CD4-positive, alpha-beta T cell treated with Interleukin-17A for 4 hours (primary cell): ENCODE data around the gene ZNF18.
"Not testable (repeated sequence)": the region's sequence is repeated elsewhere in the genome, so short reads cannot be mapped to it uniquely, and the experiment has no call there.

Experiments
- DNase-seq: peaks from one replicate; pipeline ENCODE4 v3.0.0-alpha.2; 2020; ENCODE audit warnings: mixed read lengths

The ZNF18 gene

GRCh38 chr17:11986179-11986941, 10.9 kb downstream of the ZNF18 start:
- DNase-seq, result no peak

- no peak for DNase-seq
These were observed 15.4 kb downstream of the ZNF18 start for GRCh38 chr17:11981862-11982261.

- DNase-seq, result no peak
These were observed 16.5 kb downstream of the ZNF18 start for GRCh38 chr17:11980813-11981212.

GRCh38 chr17:11979795-11980194, 17.5 kb downstream of the ZNF18 start:
- DNase-seq, result no peak

GRCh38 chr17:11972741-11973140, 24.5 kb downstream of the ZNF18 start:
- DNase-seq, result not testable (repeated sequence)

- no peak for DNase-seq
These were observed 27.7 kb downstream of the ZNF18 start for GRCh38 chr17:11969565-11969964.

- DNase-seq, result no peak
These were observed 42.3 kb downstream of the ZNF18 start for GRCh38 chr17:11954936-11955335.

GRCh38 chr17:11953924-11954323, 43.4 kb downstream of the ZNF18 start:
- no peak for DNase-seq

GRCh38 chr17:11952610-11953009, 44.7 kb downstream of the ZNF18 start:
- no peak for DNase-seq

GRCh38 chr17:11950771-11951519, 46.3 kb downstream of the ZNF18 start:
- no peak for DNase-seq

GRCh38 chr17:11949571-11949970, 47.7 kb downstream of the ZNF18 start:
- not testable (repeated sequence) for DNase-seq

GRCh38 chr17:11948789-11949188, 48.5 kb downstream of the ZNF18 start:
- no peak for DNase-seq

- DNase-seq, result no peak
These were observed 52.7 kb downstream of the ZNF18 start for GRCh38 chr17:11944587-11944986.

- DNase-seq, result no peak
These were observed 53.4 kb downstream of the ZNF18 start for GRCh38 chr17:11943759-11944347.

GRCh38 chr17:11943086-11943485, 54.2 kb downstream of the ZNF18 start:
- not testable (repeated sequence) for DNase-seq

GRCh38 chr17:11940904-11941303, 56.4 kb downstream of the ZNF18 start:
- DNase-seq, result no peak

GRCh38 chr17:11935734-11936406, 61.4 kb downstream of the ZNF18 start:
- no peak for DNase-seq

- DNase-seq, result no peak
These were observed 64.9 kb downstream of the ZNF18 start for GRCh38 chr17:11932337-11932898.

GRCh38 chr17:11928436-11928835, 68.8 kb downstream of the ZNF18 start:
- DNase-seq, result no peak
